ENCODE results near the gene HELQ.
A peak's percentile ranks its signal among the peaks of the same experiment; 100 is the strongest.
"Not testable (repeated sequence)": the region's sequence is repeated elsewhere in the genome, so short reads cannot be mapped to it uniquely, and the experiment has no call there.

The HELQ gene, protein sequence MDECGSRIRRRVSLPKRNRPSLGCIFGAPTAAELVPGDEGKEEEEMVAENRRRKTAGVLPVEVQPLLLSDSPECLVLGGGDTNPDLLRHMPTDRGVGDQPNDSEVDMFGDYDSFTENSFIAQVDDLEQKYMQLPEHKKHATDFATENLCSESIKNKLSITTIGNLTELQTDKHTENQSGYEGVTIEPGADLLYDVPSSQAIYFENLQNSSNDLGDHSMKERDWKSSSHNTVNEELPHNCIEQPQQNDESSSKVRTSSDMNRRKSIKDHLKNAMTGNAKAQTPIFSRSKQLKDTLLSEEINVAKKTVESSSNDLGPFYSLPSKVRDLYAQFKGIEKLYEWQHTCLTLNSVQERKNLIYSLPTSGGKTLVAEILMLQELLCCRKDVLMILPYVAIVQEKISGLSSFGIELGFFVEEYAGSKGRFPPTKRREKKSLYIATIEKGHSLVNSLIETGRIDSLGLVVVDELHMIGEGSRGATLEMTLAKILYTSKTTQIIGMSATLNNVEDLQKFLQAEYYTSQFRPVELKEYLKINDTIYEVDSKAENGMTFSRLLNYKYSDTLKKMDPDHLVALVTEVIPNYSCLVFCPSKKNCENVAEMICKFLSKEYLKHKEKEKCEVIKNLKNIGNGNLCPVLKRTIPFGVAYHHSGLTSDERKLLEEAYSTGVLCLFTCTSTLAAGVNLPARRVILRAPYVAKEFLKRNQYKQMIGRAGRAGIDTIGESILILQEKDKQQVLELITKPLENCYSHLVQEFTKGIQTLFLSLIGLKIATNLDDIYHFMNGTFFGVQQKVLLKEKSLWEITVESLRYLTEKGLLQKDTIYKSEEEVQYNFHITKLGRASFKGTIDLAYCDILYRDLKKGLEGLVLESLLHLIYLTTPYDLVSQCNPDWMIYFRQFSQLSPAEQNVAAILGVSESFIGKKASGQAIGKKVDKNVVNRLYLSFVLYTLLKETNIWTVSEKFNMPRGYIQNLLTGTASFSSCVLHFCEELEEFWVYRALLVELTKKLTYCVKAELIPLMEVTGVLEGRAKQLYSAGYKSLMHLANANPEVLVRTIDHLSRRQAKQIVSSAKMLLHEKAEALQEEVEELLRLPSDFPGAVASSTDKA

DNA sequence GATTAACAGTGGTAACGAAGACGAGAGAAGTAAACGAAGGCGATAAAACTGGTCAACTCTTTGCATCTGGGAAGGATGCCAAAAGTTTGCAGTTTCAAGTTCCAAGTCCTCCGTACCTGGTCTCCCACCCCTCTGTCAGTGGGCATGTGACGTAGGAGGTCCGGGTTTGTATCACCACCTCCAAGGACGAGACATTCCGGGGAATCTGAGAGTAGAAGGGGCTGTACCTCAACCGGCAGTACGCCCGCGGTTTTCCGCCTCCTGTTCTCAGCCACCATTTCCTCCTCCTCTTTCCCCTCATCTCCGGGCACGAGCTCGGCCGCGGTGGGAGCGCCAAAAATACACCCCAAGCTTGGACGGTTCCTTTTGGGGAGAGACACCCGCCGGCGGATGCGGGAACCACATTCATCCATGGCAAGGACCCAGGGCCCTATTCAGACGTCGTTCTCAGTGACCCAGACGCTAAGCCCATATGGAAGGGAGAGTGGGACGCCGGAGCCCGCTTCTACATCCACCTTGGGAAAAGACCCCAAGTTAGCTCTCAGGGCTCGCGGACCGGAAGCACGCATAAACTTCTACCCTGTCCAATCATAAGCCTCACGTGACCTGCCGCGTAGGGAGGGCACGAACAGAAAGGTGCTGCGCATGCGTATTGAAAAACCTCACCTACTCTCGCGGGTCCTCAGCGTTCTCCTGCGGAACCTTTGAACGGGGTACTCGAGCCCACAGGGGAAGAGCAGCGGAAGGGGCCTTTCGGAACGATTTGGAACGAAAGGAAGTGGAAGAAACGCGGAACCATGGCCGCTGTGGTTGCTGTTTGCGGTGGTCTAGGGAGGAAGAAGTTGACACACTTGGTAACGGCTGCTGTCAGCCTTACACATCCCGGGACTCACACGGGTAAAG, at the start of gene HELQ, which contains the start of gene MRPS18C:
TSS of gene HELQ (minus strand) at position 543 of the 903 bp plus-strand sequence. CDS start at position 413, 130 bp downstream.
TSS of gene MRPS18C (plus strand) at position 778 of the 903 bp plus-strand sequence. CDS start at position 798, 20 bp downstream.
- DNase-seq (ENCODE audit: low read depth), result peak; percentile 100
- H3K4me3 ChIP-seq (ENCODE audit: low read depth, low read length), result peak within 1 kb of the TSS; percentile 78
- peak; percentile 49 for TF ChIP-seq CTCF (conservative IDR thresholded peaks at IDR 0.05; ENCODE audit: low read depth, low read length)

- TF ChIP-seq CTCF (conservative IDR thresholded peaks at IDR 0.05; ENCODE audit: low read depth, low read length), result no peak
- no peak overlapping the region for H3K4me3 ChIP-seq (ENCODE audit: low read depth, low read length)
- no peak for DNase-seq (ENCODE audit: low read depth)
These were observed 49.4 kb upstream of the HELQ start for GRCh38 chr4:83504996-83505395.

GRCh38 chr4:83504503-83504902, 48.9 kb upstream of the HELQ start:
- H3K4me3 ChIP-seq (ENCODE audit: low read depth, low read length), result no peak overlapping the region
- DNase-seq (ENCODE audit: low read depth), result no peak
- TF ChIP-seq CTCF (conservative IDR thresholded peaks at IDR 0.05; ENCODE audit: low read depth, low read length), result no peak

GRCh38 chr4:83503974-83504373, 48.4 kb upstream of the HELQ start:
- H3K4me3 ChIP-seq (ENCODE audit: low read depth, low read length), result no peak overlapping the region
- no peak for DNase-seq (ENCODE audit: low read depth)
- no peak for TF ChIP-seq CTCF (conservative IDR thresholded peaks at IDR 0.05; ENCODE audit: low read depth, low read length)

DNA sequence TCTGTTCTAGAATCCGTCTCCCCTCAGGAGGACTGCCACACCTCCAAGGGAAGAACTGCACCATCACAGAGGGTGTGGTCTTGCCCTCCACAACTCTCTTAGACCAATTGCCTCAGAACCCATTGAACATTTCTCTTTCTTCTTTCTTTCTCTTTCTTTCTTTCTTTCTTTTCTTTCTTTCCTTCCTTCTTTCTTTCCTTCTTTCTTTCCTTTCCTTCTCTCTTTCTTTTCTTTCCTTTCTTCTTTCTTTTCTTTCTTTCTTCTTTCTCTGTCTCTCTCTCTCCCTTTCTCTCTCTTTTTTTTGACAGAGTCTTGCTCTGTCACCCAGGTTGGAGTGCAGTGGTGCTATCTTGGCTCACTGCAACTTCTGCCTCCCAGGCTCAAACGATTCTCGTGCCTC, 46.0 kb upstream of the HELQ start:
- DNase-seq (ENCODE audit: low read depth); H3K4me3 ChIP-seq (ENCODE audit: low read depth, low read length): not testable (repeated sequence)

DNA sequence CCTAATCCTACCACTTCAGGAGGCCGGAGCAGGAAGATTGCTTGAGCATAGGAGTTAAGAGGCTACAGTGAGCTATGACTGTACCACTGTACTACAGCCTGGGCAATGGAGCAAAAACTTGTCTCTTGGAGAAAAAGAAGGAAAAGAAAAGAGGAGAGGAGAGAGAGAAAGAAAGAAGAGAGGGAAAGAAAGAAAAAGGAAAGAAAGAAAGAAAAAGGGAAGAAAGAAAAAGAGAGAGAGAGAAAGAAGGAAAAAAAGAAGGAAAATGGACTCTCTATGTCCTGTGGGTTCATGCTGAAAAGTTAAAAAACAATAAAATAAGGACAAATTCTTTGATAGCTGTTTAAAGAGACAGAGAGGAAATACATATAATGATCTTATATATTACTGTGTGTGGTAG, 42.6 kb upstream of the HELQ start:
- TF ChIP-seq CTCF (conservative IDR thresholded peaks at IDR 0.05; ENCODE audit: low read depth, low read length), result no peak
- DNase-seq (ENCODE audit: low read depth), result no peak
- no peak overlapping the region for H3K4me3 ChIP-seq (ENCODE audit: low read depth, low read length)

GRCh38 chr4:83496085-83496917, 40.7 kb upstream of the HELQ start:
- not testable (repeated sequence) for H3K4me3 ChIP-seq (ENCODE audit: low read depth, low read length); DNase-seq (ENCODE audit: low read depth)
